SJSA1 (cell line): ENCODE data around the gene ALOX15B. TPM values are rescaled to one million over a fixed set of nuclear protein-coding genes. Genes with fewer than 3 reads are reported as not detected.

Source experiments
- DNase-seq, 2 experiments: peaks; one replicate each; pipeline ENCODE4 v3.0.0-alpha.2; 2015 to 2020; ENCODE audit warnings: low spot score in 2 of 2, low read depth in 1 of 2
- H3K27ac ChIP-seq: fragments of 250-450 bp; sonication (Bioruptor Pico); 2 replicates; pipeline ENCODE4 v1.5.1; 2020; ENCODE audit warnings: mild to moderate bottlenecking, moderate library complexity
- H3K27me3 ChIP-seq: fragments of 250-450 bp; sonication (Bioruptor Pico); replicated peaks from 2 replicates; pipeline ENCODE4 v1.5.1; 2020; ENCODE audit warnings: mild to moderate bottlenecking, moderate library complexity
- H3K36me3 ChIP-seq: fragments of 250-450 bp; sonication (Bioruptor Pico); 2 replicates; pipeline ENCODE4 v1.5.1; 2020; ENCODE audit warnings: mild to moderate bottlenecking
- H3K4me1 ChIP-seq: fragments of 250-450 bp; sonication (Bioruptor Pico); replicated peaks from 2 replicates; pipeline ENCODE4 v1.6.1; 2021; ENCODE audit warnings: mild to moderate bottlenecking
- H3K4me3 ChIP-seq: fragments of 250-450 bp; sonication (Bioruptor Pico); 2 replicates; pipeline ENCODE4 v1.5.1; 2020; ENCODE audit warnings: mild to moderate bottlenecking
- H3K9me3 ChIP-seq: fragments of 250-450 bp; sonication (Bioruptor Pico); replicated peaks from 2 replicates; pipeline ENCODE4 v1.5.1; 2020; ENCODE audit warnings: mild to moderate bottlenecking
- total RNA-seq: library from RNA; depleted of rRNA; stranded (reverse); fragments of >200 nt; shearing (Covaris generic); gene quantifications from 2 replicates; pipeline ENCODE4 v1.2.3, GENCODE V29; 2014

The ALOX15B gene
- total RNA-seq, 1 experiment from 2014 or later, result not detected

DNA sequence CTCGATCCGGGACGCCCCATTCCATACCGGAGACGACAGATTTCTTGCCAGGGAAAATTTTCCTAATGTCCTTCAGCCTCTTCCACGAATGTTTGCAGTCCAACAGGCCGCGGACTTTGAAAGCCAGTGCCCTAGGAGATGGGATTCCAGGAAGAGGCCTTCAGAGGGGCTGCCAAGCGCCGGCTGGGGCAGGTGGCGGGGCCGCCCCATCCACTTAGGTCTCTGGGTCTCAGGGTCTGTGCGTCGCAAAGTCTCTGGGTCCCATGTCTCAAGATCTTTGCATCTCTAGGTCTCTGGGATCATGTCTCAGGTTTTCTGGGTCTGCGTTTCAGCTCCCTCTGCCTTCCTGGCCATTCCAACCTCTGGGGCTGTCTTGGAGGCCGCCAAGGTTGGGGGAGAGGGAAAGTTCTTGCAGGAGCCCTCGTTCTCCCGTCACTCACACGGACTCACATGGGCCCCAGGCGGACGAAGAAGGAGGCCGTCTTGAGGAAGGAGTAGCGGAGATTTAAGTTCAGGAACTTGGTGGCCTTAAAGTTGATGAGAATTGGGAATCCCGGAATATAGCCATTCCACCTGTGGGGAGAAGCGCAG lies 41.4 kb downstream of the ALOX15B start:
- Histone ChIP-seq H3K4me3 (no peak overlapping the region), H3K27ac (no peak overlapping the region), H3K9me3 (no peaks in the 10 kb centered on the region), H3K27me3 (peaks cover 50% of the 10 kb centered on the region), H3K4me1 (peaks cover 11% of the 10 kb centered on the region), H3K36me3 (no peaks in the 10 kb centered on the region)
- DNase-seq, result no peak

DNA sequence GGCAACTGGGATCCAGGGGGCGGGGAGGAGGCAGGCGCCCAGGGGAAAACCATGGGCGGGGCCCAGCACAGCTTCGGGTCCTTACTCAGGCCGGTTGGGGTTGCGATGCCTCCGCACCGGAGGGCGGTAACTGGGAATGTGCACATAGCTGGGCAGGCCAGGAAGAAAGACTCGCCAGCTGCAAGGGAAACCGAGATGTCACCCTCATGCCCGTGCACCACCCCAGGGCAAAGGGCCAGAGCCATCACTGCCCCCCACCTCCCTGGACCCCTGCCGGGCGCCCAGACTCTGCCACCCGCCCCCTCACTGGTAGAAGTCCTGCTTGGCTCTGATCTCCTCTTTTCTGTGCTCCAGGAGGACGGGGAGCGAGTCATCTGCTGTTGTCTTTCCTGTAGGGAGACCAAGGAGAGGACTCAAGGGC lies 42.0 kb downstream of the ALOX15B start:
- no peak for DNase-seq
- H3K36me3 ChIP-seq, result no peaks in the 10 kb centered on the region
- H3K4me1 ChIP-seq, result peaks cover 11% of the 10 kb centered on the region
- H3K9me3 ChIP-seq, result no peaks in the 10 kb centered on the region
- peaks cover 52% of the 10 kb centered on the region for H3K27me3 ChIP-seq
- H3K27ac ChIP-seq, result no peak overlapping the region
- no peak overlapping the region for H3K4me3 ChIP-seq

DNA sequence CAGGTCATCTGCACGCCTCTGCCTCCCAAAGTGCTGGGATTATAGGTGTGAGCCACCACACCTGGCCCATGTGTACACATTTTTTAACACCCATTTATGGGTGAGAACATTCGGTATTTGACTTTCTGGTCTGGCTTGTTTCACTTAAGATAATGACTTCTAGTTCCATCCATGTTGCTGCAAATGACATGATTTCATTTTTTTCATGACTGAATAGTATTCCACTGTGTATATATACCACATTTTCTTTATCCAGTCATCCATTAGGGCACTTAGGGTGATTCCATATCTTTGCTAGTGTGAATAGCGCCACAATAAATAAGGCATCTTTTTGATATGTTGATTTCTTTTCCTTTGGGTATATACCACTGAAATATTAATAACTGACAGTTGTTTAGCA lies 43.0 kb downstream of the ALOX15B start:
- Histone ChIP-seq H3K4me3 (no peak overlapping the region), H3K9me3 (no peaks in the 10 kb centered on the region), H3K4me1 (peaks cover 11% of the 10 kb centered on the region), H3K27ac (no peak overlapping the region), H3K27me3 (peaks cover 52% of the 10 kb centered on the region), H3K36me3 (no peaks in the 10 kb centered on the region)
- DNase-seq, result no peak

DNA sequence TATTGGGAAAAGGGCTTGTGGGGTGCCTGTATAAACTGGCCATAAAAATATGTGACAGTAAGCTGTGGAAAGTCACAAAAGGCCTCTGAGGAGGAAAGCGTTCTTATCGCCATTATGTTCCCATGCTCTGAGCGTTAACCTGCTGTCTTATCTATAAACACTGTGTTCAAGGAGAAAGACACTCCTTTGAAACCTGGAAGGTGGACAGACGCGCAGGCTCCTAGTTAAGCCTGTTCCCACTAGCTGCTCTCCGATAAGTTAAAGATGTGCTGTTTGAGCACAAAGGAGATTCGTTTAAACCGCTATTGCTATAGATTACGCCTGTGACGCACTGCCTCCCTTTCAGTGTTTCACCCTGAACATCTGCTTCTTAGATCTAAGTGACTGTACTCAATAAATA lies 43.4 kb downstream of the ALOX15B start:
- DNase-seq, result no peak

DNA sequence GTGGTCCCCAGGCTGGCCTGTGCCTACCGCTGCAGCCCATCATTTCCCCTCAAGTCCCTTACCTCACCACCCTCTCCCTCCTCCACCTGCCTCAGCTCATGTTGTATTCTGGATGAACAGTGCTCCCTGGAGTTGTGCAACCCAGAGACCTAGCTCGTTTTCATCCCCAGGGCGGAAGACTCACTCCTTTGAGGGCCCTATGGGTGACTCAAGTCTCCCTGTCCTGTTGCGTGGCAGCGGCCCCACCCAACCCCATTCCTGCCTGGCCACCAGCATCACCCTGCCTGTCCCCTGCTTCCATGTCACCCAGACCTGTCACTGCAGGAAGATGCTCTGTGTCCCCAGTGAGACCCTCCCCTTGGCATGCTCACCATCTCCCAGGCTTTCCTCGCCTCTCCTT lies 45.4 kb downstream of the ALOX15B start:
- Histone ChIP-seq H3K4me3 (no peak overlapping the region), H3K27ac (no peak overlapping the region), H3K27me3 (peaks cover 53% of the 10 kb centered on the region), H3K4me1 (peaks cover 10% of the 10 kb centered on the region), H3K9me3 (no peaks in the 10 kb centered on the region), H3K36me3 (no peaks in the 10 kb centered on the region)
- DNase-seq, result no peak

More for the DNA sequence above, 43.4 kb downstream of the ALOX15B start:
- H3K36me3 ChIP-seq, result no peaks in the 10 kb centered on the region
- H3K4me1 ChIP-seq, result peaks cover 11% of the 10 kb centered on the region
- H3K27me3 ChIP-seq, result peaks cover 52% of the 10 kb centered on the region
- no peak overlapping the region for H3K4me3 ChIP-seq
- no peak overlapping the region for H3K27ac ChIP-seq
- H3K9me3 ChIP-seq, result no peaks in the 10 kb centered on the region

DNA sequence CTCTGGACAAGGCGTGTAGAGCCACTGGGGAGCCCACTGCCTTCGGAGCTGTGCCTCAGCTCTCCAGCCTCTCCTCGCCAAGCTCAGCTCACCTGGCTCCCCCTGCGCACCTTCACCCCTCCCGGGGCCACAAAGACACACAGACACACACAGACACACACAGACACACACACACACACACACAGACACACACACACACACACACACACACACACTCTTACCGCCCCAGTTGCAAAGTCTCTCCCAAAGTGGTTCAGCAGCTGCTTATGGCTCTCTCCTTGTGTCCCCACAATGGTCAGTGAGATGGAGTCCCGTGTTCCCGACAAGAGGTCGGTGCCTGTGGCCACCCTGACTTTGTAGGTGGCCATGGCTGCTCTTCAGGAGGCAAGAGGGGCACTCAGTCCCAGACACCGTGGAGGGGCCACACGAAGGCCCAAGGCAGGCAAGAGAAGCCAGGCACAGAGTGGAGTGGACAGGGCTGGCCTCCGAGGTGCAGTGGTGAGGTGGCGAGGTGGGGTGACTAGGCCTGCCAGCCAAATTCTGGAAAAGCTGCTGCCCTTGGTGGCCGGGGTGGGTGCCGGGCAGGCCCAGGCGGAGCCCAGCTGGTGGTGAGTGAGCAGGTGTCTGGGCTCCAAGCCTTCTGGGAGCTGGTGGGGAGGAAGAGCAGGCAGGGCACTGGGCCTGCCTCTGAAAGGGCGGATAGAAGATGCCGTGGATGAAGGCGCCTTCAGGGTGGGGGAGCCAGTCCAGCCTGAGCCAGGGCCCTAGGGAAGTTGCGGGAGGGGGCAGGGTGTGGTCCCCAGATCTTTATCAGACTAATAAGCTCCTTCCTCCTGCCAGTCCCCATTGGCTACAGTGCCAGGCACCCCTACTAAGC lies 48.5 kb downstream of the ALOX15B start, which contains the start of gene ALOX12B:
TSS of gene ALOX12B (minus strand) at position 642 of the 877 bp plus-strand sequence. CDS start at position 368, 274 bp downstream.
- Histone ChIP-seq H3K4me1 (no peaks in the 10 kb centered on the region), H3K9me3 (no peaks in the 10 kb centered on the region), H3K27me3 (peaks cover 42% of the 10 kb centered on the region), H3K36me3 (no peaks in the 10 kb centered on the region), H3K27ac (no peak within 1 kb of the TSS), H3K4me3 (no peak within 1 kb of the TSS)
- no peak for DNase-seq

DNA sequence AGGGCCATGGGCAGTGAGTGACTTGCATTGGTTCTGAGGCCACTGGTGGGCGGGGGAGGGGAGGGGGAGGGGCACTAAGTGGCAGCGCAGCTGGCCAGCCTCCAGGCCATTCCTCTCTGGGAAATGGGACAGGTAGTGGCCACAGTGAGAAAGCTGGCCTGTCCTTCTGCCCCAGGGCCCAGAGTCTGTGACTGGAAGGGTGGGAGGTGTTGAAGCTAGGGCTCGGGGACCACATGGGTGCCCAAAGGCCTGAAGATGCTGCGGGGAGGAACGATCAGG lies 49.0 kb downstream of the ALOX15B start:
- H3K4me3 ChIP-seq, result no peak overlapping the region
- DNase-seq, result no peak
- no peak overlapping the region for H3K27ac ChIP-seq
- no peaks in the 10 kb centered on the region for H3K9me3 ChIP-seq
- H3K27me3 ChIP-seq, result peaks cover 41% of the 10 kb centered on the region
- H3K36me3 ChIP-seq, result no peaks in the 10 kb centered on the region
- no peaks in the 10 kb centered on the region for H3K4me1 ChIP-seq

DNA sequence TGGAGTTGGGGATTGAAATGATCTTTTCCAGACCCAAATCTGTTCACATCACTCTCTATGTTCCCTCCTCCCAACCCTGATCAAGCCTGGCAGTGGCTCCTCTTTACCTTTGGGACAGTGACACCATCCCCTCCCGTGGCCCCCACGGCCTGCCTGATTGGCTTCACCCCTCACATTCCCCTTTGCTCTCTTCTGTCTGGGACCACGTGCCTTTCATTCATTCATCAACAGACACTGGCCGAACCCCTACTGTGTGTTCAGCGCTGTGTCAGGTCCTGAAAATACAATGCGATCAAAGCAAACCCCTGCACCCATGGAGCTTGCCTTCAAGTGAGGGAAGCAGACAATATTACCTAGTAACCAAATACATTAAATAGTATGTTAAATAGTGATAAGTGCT lies 50.9 kb downstream of the ALOX15B start:
- H3K27me3 ChIP-seq, result peaks cover 36% of the 10 kb centered on the region

DNA sequence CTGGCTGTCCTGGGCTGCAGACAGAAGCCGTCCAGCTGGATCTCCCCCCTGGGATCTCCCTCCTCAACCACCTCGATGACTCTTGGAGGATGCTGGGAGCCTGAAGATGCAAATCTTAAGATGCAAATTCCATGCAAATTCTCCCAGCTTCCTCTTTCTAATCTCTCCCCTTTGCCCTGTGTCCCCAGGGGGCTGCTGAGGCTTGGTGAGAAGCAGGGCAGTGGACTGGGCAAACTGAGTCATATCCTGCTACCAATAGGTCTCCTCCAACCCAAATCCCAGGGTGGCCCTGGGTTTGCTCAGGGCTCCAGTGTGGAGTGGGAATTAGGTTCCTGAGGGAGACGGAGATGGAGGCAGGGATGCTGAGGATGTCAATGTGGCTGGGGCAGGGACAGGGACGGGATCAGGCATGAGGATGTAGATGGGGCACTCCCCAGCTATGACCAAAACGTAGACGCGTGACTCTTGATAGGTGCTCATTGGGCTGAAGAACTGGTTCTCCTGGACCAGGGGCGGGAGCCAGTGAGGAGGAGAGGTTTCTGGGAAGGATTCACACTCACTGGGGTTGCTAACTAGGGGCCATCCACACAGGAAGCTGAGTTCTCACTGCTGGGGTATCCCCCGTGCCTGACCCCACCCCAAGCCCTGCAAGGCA lies 52.3 kb downstream of the ALOX15B start:
- peaks cover 29% of the 10 kb centered on the region for H3K27me3 ChIP-seq
- no peak for DNase-seq

More for the DNA sequence above, 50.9 kb downstream of the ALOX15B start:
- H3K4me1 ChIP-seq, result peaks cover 4% of the 10 kb centered on the region; the same call in 1 of the 2 replicates
- no peaks in the 10 kb centered on the region for H3K9me3 ChIP-seq
- DNase-seq, result no peak
- H3K27ac ChIP-seq, result no peak overlapping the region
- no peaks in the 10 kb centered on the region for H3K36me3 ChIP-seq
- no peak overlapping the region for H3K4me3 ChIP-seq

DNA sequence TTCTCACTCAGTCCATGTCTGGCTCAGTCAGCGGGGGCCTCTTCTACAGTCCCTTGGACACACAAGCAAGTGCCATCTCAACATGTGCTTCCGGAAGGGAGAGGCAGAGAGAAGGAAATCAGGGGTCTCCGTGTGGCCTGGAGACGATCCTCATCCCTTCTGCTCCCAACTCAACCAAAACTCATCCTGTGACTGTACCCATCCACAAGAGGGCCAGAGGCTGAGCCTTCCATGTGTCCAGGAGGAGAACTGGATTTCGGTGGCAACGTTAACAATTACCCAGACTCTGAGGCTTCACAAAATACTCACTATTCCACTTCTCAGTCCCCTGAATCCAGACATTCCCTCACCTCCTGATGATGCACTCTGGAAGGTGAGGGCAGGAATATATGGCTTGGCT lies 56.5 kb downstream of the ALOX15B start:
- Histone ChIP-seq H3K9me3 (no peaks in the 10 kb centered on the region), H3K4me3 (no peak overlapping the region), H3K27ac (no peak overlapping the region), H3K4me1 (peaks cover 4% of the 10 kb centered on the region; the same call in 1 of the 2 replicates), H3K36me3 (no peaks in the 10 kb centered on the region), H3K27me3 (peaks cover 15% of the 10 kb centered on the region)
- DNase-seq, result no peak

More for the DNA sequence above, 52.3 kb downstream of the ALOX15B start:
- H3K27ac ChIP-seq, result no peak overlapping the region
- H3K36me3 ChIP-seq, result no peaks in the 10 kb centered on the region
- H3K4me3 ChIP-seq, result no peak overlapping the region
- no peaks in the 10 kb centered on the region for H3K9me3 ChIP-seq
- H3K4me1 ChIP-seq, result peaks cover 4% of the 10 kb centered on the region; the same call in 1 of the 2 replicates

DNA sequence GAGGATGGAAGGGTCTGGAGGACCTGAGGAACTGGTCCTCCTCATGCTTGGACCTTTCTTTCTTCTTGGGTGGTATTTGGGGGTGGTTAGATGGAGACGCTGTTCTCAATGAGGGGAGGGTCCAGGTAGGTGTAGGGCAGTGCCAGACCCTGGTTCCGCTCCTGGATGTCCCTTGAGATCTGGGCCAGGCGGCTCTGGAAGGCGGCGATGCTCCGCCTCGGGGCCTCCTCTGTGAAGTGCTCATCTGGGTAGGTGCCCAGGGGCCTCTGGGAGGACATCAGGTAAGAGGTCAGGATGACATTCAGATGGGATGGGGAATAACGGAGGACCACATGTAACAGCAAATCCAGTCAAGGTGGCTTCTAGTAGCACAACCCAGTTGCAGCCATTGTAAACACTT lies 57.7 kb downstream of the ALOX15B start:
- no peaks in the 10 kb centered on the region for H3K36me3 ChIP-seq
- H3K27me3 ChIP-seq, result peaks cover 12% of the 10 kb centered on the region
- no peak overlapping the region for H3K27ac ChIP-seq
- peaks cover 4% of the 10 kb centered on the region; the same call in 1 of the 2 replicates for H3K4me1 ChIP-seq
- H3K4me3 ChIP-seq, result no peak overlapping the region
- H3K9me3 ChIP-seq, result no peaks in the 10 kb centered on the region
- no peak for DNase-seq
